Caco-2 (cell line): ENCODE data around the gene PLEK. TPM values are rescaled to one million over a fixed set of nuclear protein-coding genes. Genes with fewer than 3 reads are reported as not detected.

ENCODE experiments used
- BruUV-seq: library from RNA; stranded (reverse); fragments of 400-500 nt; replicated peaks from 2 replicates; lab custom pipeline; 2021; lab: Mats Ljungman, UMichigan
- CTCF ChIA-PET: fragments of 300-600 bp; sonication (Branson Sonifier 250); formaldehyde crosslinking; loops from one replicate; lab custom pipeline; 2022; ENCODE audit warnings: antibody characterized with exemption; lab: Charles Lee
- POLR2A ChIA-PET: fragments of 300-600 bp; sonication (Branson Sonifier 250); formaldehyde crosslinking; loops from one replicate; lab custom pipeline; 2022; ENCODE audit warnings: antibody characterized with exemption; lab: Charles Lee
- DNase-seq, 2 experiments: peaks; one replicate each; pipeline versions ENCODE4 v3.0.0 to v3.0.0-alpha.2; 2020 to 2022
- H3K27me3 ChIP-seq: replicated peaks from 2 replicates; pipeline ENCODE4 v1.6.0; 2011; ENCODE audit warnings: low read length; ENCODE audit not compliant: control insufficient read depth, insufficient read depth
- H3K36me3 ChIP-seq: 2 replicates; pipeline ENCODE4 v1.5.1; 2011; ENCODE audit warnings: low read length; ENCODE audit not compliant: control insufficient read depth, insufficient read depth
- H3K4me1 ChIP-seq: fragments of 250-450 bp; sonication (Bioruptor Pico); 2 replicates; pipeline ENCODE4 v1.5.1; 2020; ENCODE audit warnings: mild to moderate bottlenecking
- H3K4me3 ChIP-seq: 2 replicates; pipeline ENCODE4 v1.5.1; 2011; ENCODE audit warnings: low read depth, mild to moderate bottlenecking, control low read depth, low read length
- H3K9me3 ChIP-seq: fragments of 250-450 bp; sonication (Bioruptor Pico); 2 replicates; pipeline ENCODE4 v1.5.1; 2020; ENCODE audit warnings: mild to moderate bottlenecking, moderate library complexity
- H3K27ac Mint-ChIP-seq: one replicate; pipeline ENCODE4 v1.8.0; 2022; ENCODE audit warnings: mixed read lengths; ENCODE audit not compliant: unreplicated experiment
- H3K27me3 Mint-ChIP-seq: one replicate; pipeline ENCODE4 v1.8.0; 2022; ENCODE audit warnings: mixed read lengths; ENCODE audit not compliant: insufficient read depth, unreplicated experiment
- H3K36me3 Mint-ChIP-seq: one replicate; pipeline ENCODE4 v1.8.0; 2022; ENCODE audit warnings: mild to moderate bottlenecking, mixed read lengths; ENCODE audit not compliant: insufficient read depth, unreplicated experiment
- H3K4me1 Mint-ChIP-seq: one replicate; pipeline ENCODE4 v1.8.0; 2022; ENCODE audit warnings: low read depth, mixed read lengths; ENCODE audit not compliant: unreplicated experiment
- H3K4me3 Mint-ChIP-seq: one replicate; pipeline ENCODE4 v1.8.0; 2022; ENCODE audit warnings: mild to moderate bottlenecking, moderate library complexity, mixed read lengths; ENCODE audit not compliant: unreplicated experiment
- H3K9me3 Mint-ChIP-seq: one replicate; pipeline ENCODE4 v1.8.0; 2022; ENCODE audit warnings: mixed read lengths; ENCODE audit not compliant: unreplicated experiment
- intact Hi-C: fragments of 100-400 bp; cut with micrococcal nuclease; formaldehyde crosslinking; loops from one replicate; pipeline ENCODE4 v1.10.0; 2022; ENCODE audit not compliant: unreplicated experiment
- total RNA-seq: library from RNA; stranded (reverse); gene quantifications from 2 replicates; pipeline ENCODE4 v1.2.3, GENCODE V29; 2022
- TF ChIP-seq, protein P1 (sequence below), 2 experiments: fragments of 200-600 bp in 1 of 2; IDR thresholded peaks; 1 replicate in 1 of 2; 2 replicates in 1 of 2; pipeline versions ENCODE4 v1.5.1 to v1.8.0; 2011 to 2022; ENCODE audit warnings: antibody characterized with exemption in 1 of 2, control low read depth in 1 of 2, inconsistent platforms in 1 of 2, low read depth in 1 of 2, low read length in 1 of 2, mild to moderate bottlenecking in 1 of 2, moderate library complexity in 1 of 2; ENCODE audit not compliant: insufficient read depth in 1 of 2, severe bottlenecking in 1 of 2, unreplicated experiment in 1 of 2

The PLEK gene
- total RNA-seq, 1 experiment from 2014 or later = not detected

DNA sequence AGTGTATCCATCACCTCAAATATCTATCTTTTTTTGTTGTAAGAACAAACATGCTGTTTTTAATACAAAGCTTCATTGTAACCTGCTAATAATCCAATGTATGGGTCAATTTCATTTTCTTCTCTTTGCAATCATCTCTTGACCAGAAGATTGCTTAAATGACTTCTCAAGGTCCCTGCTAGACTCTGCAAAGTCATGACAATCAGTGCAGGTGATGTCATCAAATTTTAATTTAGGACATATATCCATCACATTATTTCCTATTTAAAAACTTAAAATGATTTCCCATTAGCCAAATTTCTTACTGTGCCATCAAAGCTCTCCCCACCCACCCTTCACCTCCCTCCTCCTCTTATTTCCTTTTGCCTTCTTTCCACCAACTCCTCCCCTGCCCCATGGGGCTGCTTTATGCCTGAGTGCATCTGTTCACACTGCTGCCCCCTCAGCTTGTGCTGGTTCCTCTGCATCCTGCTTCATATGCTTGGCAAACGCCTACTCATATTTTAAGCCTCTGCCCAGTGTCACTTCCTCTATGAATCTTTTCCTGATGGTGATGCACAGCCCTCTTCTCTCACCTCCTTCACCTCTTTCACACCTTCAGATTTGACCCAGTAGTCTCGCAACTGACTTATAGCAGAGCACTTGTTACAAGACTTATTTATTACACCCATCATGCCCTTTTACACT is 20.3 kb downstream of the PLEK start:
- no TSS peak for BruUV-seq
- H3K36me3 ChIP-seq = no peaks in the 10 kb centered on the region
- intact Hi-C loops = no loop called here
- no peaks in the 10 kb centered on the region for H3K36me3 Mint-ChIP-seq
- ChIA-PET CTCF (no interaction called here), POLR2A (no interaction called here)
- no peaks in the 10 kb centered on the region; the same call in 1 of the 2 replicates for H3K27me3 ChIP-seq
- H3K4me3 Mint-ChIP-seq = no peak overlapping the region
- H3K9me3 Mint-ChIP-seq = no peaks in the 10 kb centered on the region
- H3K9me3 ChIP-seq = no peaks in the 10 kb centered on the region
- TF ChIP-seq, protein P1, sequence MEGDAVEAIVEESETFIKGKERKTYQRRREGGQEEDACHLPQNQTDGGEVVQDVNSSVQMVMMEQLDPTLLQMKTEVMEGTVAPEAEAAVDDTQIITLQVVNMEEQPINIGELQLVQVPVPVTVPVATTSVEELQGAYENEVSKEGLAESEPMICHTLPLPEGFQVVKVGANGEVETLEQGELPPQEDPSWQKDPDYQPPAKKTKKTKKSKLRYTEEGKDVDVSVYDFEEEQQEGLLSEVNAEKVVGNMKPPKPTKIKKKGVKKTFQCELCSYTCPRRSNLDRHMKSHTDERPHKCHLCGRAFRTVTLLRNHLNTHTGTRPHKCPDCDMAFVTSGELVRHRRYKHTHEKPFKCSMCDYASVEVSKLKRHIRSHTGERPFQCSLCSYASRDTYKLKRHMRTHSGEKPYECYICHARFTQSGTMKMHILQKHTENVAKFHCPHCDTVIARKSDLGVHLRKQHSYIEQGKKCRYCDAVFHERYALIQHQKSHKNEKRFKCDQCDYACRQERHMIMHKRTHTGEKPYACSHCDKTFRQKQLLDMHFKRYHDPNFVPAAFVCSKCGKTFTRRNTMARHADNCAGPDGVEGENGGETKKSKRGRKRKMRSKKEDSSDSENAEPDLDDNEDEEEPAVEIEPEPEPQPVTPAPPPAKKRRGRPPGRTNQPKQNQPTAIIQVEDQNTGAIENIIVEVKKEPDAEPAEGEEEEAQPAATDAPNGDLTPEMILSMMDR (IDR thresholded peaks at IDR 0.05; ENCODE audit: insufficient read depth in 1 of 2, low read depth in 1 of 2, low read length in 1 of 2, severe bottlenecking in 1 of 2, unreplicated experiment in 1 of 2) = no peak
- peaks cover 19% of the 10 kb centered on the region for H3K27me3 Mint-ChIP-seq
- no peaks in the 10 kb centered on the region for H3K4me1 Mint-ChIP-seq
- H3K4me1 ChIP-seq = no peaks in the 10 kb centered on the region
- H3K27ac Mint-ChIP-seq = no peak overlapping the region
- no peak for DNase-seq
- no peak overlapping the region for H3K4me3 ChIP-seq

DNA sequence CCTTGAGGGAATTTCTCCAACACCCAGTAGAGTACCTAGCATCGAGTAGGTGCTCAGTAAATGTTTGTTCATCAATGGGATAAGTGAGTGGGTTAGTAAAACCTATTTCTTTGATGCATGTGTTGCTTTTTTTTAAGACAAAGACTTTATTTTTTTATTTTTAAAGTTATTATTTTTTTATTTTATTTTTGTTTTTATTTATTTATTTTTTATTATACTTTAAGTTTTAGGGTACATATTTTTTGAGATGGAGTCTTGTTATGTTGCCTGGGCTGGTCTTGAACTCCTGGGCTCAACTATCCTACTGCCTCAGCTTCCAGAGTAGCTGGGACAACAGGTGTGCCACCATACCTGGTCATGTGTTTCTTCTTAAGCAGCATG is 20.8 kb downstream of the PLEK start:
- H3K9me3 ChIP-seq = no peaks in the 10 kb centered on the region
- intact Hi-C loops = no loop called here
- H3K27me3 Mint-ChIP-seq = peaks cover 19% of the 10 kb centered on the region
- BruUV-seq = no TSS peak
- no peaks in the 10 kb centered on the region for H3K9me3 Mint-ChIP-seq
- no peaks in the 10 kb centered on the region for H3K36me3 Mint-ChIP-seq
- no peak for DNase-seq
- H3K4me3 Mint-ChIP-seq = no peak overlapping the region
- H3K4me1 Mint-ChIP-seq = no peaks in the 10 kb centered on the region
- H3K27ac Mint-ChIP-seq = no peak overlapping the region
- no peaks in the 10 kb centered on the region for H3K4me1 ChIP-seq
- H3K27me3 ChIP-seq = no peaks in the 10 kb centered on the region; the same call in 1 of the 2 replicates
- POLR2A ChIA-PET = no interaction called here
- TF ChIP-seq, protein P1 (IDR thresholded peaks at IDR 0.05; ENCODE audit: insufficient read depth in 1 of 2, low read depth in 1 of 2, low read length in 1 of 2, severe bottlenecking in 1 of 2, unreplicated experiment in 1 of 2) = no peak
- no peaks in the 10 kb centered on the region for H3K36me3 ChIP-seq
- CTCF ChIA-PET = no interaction called here
- no peak overlapping the region for H3K4me3 ChIP-seq

DNA sequence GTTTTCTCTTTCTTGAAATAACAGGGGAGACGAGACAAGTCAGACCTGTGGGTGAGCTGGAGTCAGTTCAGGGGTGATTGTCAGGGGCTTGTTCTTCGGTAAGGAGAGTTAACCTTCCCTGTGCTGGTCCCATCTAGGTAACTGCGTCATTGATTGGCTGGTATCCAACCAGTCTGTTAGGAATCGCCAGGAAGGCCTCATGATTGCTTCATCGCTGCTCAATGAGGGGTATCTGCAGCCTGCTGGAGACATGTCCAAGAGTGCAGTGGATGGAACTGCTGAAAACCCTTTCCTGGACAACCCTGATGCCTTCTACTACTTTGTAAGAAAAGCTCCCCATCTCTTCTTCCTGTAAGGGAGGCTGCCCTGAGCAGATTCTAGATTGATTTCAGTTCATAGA is 21.3 kb downstream of the PLEK start:
- Mint-ChIP-seq H3K4me1 (no peaks in the 10 kb centered on the region), H3K27ac (no peak overlapping the region)
- no TSS peak for BruUV-seq

More for the DNA sequence above, 21.3 kb downstream of the PLEK start:
- Histone ChIP-seq H3K4me1 (no peaks in the 10 kb centered on the region), H3K36me3 (no peaks in the 10 kb centered on the region), H3K4me3 (no peak overlapping the region), H3K9me3 (no peaks in the 10 kb centered on the region), H3K27me3 (no peaks in the 10 kb centered on the region)
- Mint-ChIP-seq H3K27me3 (peaks cover 19% of the 10 kb centered on the region), H3K4me3 (no peak overlapping the region), H3K36me3 (no peaks in the 10 kb centered on the region), H3K9me3 (no peaks in the 10 kb centered on the region)
- intact Hi-C loops = no loop called here
- DNase-seq = no peak
- ChIA-PET POLR2A (no interaction called here), CTCF (no interaction called here)
- TF ChIP-seq, protein P1 (IDR thresholded peaks at IDR 0.05; ENCODE audit: insufficient read depth in 1 of 2, low read depth in 1 of 2, low read length in 1 of 2, severe bottlenecking in 1 of 2, unreplicated experiment in 1 of 2) = no peak
